ENCODE data around the gene CCDC171. TPM values are rescaled to one million over a fixed set of nuclear protein-coding genes. Genes with fewer than 3 reads are reported as not detected.

Gene CCDC171
- total RNA-seq, 1 experiment from 2014 or later = 2.4 TPM

GRCh38 chr9:15576350-15577050 is 23.7 kb downstream of the CCDC171 start:
- no peaks in the 10 kb centered on the region for H3K23me2 ChIP-seq (ENCODE audit: insufficient read length, low read depth, low read length, poor library complexity, severe bottlenecking)
- no peaks in the 10 kb centered on the region for H3K79me1 ChIP-seq (ENCODE audit: insufficient read depth, low read depth, low read length, poor library complexity, severe bottlenecking)
- H3K4me2 ChIP-seq (ENCODE audit: insufficient read depth, insufficient read length, low read length) = no peak overlapping the region
- no CpG with 5 or more reads among the region's 8 CpGs for WGBS (ENCODE audit: extremely low coverage, insufficient read length, low lambda C conversion rate)
- H3K27me3 Mint-ChIP-seq (ENCODE audit: low read depth) = no peaks in the 10 kb centered on the region
- no peak overlapping the region for H4K8ac ChIP-seq (replicated peaks; ENCODE audit: insufficient read length, low read depth, low read length)
- H3K23ac ChIP-seq (ENCODE audit: insufficient read length, low read depth, low read length) = no peak overlapping the region
- no peaks in the 10 kb centered on the region for H3K4me1 ChIP-seq (ENCODE audit: insufficient read depth, low read length)
- H3K9me3 ChIP-seq (ENCODE audit: control insufficient read depth, low read depth, low read length) = no peaks in the 10 kb centered on the region
- H3K56ac ChIP-seq (ENCODE audit: insufficient read length, low read depth, low read length) = no peak overlapping the region
- H3K9me3 Mint-ChIP-seq = no peaks in the 10 kb centered on the region
- no peak overlapping the region for H3K27ac Mint-ChIP-seq
- no peak overlapping the region for H2BK20ac ChIP-seq (ENCODE audit: low read depth, low read length, poor library complexity, severe bottlenecking)
- no peak overlapping the region for H2BK5ac ChIP-seq (ENCODE audit: insufficient read length, low read length)
- H3T11ph ChIP-seq (ENCODE audit: low read length) = no peak overlapping the region
- no peak overlapping the region for H4K5ac ChIP-seq (ENCODE audit: insufficient read length, low read depth, low read length)
- H2AK5ac ChIP-seq (ENCODE audit: insufficient read length, low read length) = no peak overlapping the region
- no peak overlapping the region for H3K4ac ChIP-seq (ENCODE audit: low read depth, low read length)
- H2BK12ac ChIP-seq (ENCODE audit: insufficient read length, low read depth, low read length) = no peak overlapping the region
- DNase-seq = no peak
- H3K14ac ChIP-seq (ENCODE audit: insufficient read depth, low read length) = no peak overlapping the region
- TF ChIP-seq CTCF (conservative IDR thresholded peaks at IDR 0.05) = no peak
- peaks cover 2% of the 10 kb centered on the region; the same call in 1 of the 2 replicates for H3K27me3 ChIP-seq (ENCODE audit: insufficient read depth, low read length)
- peaks cover 0 to 8% (median 3%) of the 10 kb centered on the region in 3 experiments; a peak in 3 of 7 replicates for H3K36me3 Mint-ChIP-seq (ENCODE audit: insufficient read depth in 1 of 3, low read depth in 3 of 3)
- H3K9ac ChIP-seq (ENCODE audit: extremely low read depth, insufficient read length, low read length) = no peak overlapping the region
- no peaks in the 10 kb centered on the region for H4K20me1 ChIP-seq (ENCODE audit: control insufficient read depth, insufficient read depth, insufficient read length)
- H3K79me2 ChIP-seq (ENCODE audit: insufficient read depth, low read length) = no peaks in the 10 kb centered on the region
- no peak overlapping the region for H3K18ac ChIP-seq (ENCODE audit: insufficient read length, low read depth, low read length)
- H3K4me3 Mint-ChIP-seq = no peak overlapping the region
- H4K91ac ChIP-seq (ENCODE audit: insufficient read length, low read depth, low read length) = no peak overlapping the region
- H2BK120ac ChIP-seq (ENCODE audit: low read depth, low read length, poor library complexity, severe bottlenecking) = no peak overlapping the region
- no peak overlapping the region for H2AFZ ChIP-seq (ENCODE audit: low read length)
- no peak overlapping the region for H2BK15ac ChIP-seq (ENCODE audit: low read depth, low read length)
- no peaks in the 10 kb centered on the region for H3K4me1 Mint-ChIP-seq
- H3K27ac ChIP-seq (ENCODE audit: insufficient read length, low read depth, low read length) = no peak overlapping the region

Measured in H9 (cell line).